Bronchial smooth muscle cell (primary cell): ENCODE data around the gene SPANXN1. TPM values are rescaled to one million over a fixed set of nuclear protein-coding genes. Genes with fewer than 3 reads are reported as not detected.

Experiments
- total RNA-seq: library from RNA; depleted of rRNA; stranded (reverse); fragments of >200 nt; gene quantifications from 2 replicates; pipeline ENCODE4 v1.2.1, GENCODE V29; 2014

SPANXN1 gene, protein sequence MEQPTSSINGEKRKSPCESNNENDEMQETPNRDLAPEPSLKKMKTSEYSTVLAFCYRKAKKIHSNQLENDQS
- total RNA-seq, result not detected in 2 replicates

GRCh38 chrX:145247203-145247602 lies at the start of gene SPANXN1:
TSS of gene SPANXN1 (plus strand) at chrX:145247503. CDS start at chrX:145247587, 84 bp downstream.

